ENCODE results near the gene ZNF546. TPM values are rescaled to one million over a fixed set of nuclear protein-coding genes. Genes with fewer than 3 reads are reported as not detected.
"Not testable (repeated sequence)": the region's sequence is repeated elsewhere in the genome, so short reads cannot be mapped to it uniquely, and the experiment has no call there.

The ZNF546 gene
- 10 to 100 TPM; 14.1 to 18.0 TPM for total RNA-seq
- polyA plus RNA-seq (ENCODE audit: insufficient read length in 2 of 2), result 1 to 10 TPM; 6.1 to 9.5 TPM
- long read RNA-seq, donor 1, partial matches to known transcripts, result 0 of 1 reads
- long read RNA-seq, donor 1, other reads (novel, unspliced or antisense), result 0 of 1 reads
- long read RNA-seq, donor 2, partial matches to known transcripts, result 0 of 1 reads
- long read RNA-seq, donor 2, other reads (novel, unspliced or antisense), result 0 of 1 reads
- long read RNA-seq, donor 3, partial matches to known transcripts, result 0 of 1 reads
- long read RNA-seq, donor 3, other reads (novel, unspliced or antisense), result 0 of 1 reads
- long read RNA-seq, donor 4, partial matches to known transcripts, result 0 of 1 reads
- long read RNA-seq, donor 4, other reads (novel, unspliced or antisense), result 0 of 1 reads

DNA sequence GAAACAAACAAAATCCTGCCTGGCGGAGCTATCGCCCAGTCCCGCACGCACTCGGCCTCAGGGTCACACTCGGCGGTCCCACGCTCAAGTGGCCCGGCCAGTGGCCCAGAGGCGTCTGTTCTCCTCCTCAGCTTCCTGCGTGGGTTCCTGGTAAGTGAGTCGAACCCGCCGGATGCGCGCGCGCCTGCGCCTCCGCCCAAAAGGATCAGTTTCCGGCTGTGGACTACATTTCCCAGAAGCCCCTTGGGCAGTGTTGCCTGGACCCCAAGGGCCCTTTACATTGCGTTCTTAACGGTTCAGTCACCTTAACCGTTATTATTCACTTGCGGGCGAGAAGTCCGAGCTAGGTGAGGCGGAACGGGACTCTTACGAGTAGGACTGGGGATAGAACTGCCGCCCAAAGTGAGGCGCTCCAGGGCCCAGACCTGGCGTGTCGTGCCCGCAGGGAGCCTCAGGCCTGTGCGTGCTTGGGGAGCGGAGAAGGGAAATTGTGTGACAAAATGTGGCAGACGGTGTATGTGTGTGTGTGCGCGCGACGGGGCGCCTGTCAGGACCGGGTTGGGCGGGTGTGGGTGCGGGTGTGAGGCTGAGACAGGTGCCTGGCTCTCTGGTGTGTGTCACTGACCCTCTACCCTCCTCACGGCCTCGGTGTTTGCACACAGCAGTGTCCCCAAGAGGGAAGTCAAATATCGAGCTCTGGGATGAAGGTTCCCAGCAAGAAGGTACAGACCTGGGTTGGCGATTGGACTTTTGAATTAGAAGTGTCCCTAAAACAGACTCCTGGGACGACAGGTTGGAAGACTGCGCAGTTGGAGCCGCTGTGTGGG lies at the start of gene ZNF546:
ZNF546 (plus strand) TSS at position 250 of the 827 bp plus-strand sequence. CDS start 1,267 bp downstream, outside the sequence.
- H3K27ac ChIP-seq (ENCODE audit: low read depth, low read length), result peak within 1 kb of the TSS; percentile 86
- no peaks in the 10 kb centered on the region for H3K27me3 ChIP-seq (ENCODE audit: control insufficient read depth, insufficient read depth, low read length)
- H3K4me3 ChIP-seq (ENCODE audit: low read depth, low read length), result peak within 1 kb of the TSS; percentile 79
- peak; percentile 83 to 98 (median 86) for DNase-seq (ENCODE audit: low read depth in 4 of 6, low spot score in 6 of 6)
- 1% methylated on average over 52 of the region's 53 CpGs for WGBS (ENCODE audit: insufficient coverage)
- peaks cover 3% of the 10 kb centered on the region for H3K9me3 ChIP-seq (ENCODE audit: control insufficient read depth, insufficient read depth, low read length)
- H3K4me1 ChIP-seq (ENCODE audit: control insufficient read depth, insufficient read depth, low read length), result peaks cover 3% of the 10 kb centered on the region
- no peaks in the 10 kb centered on the region for H3K36me3 ChIP-seq (ENCODE audit: control insufficient read depth, insufficient read depth, low read length)

DNA sequence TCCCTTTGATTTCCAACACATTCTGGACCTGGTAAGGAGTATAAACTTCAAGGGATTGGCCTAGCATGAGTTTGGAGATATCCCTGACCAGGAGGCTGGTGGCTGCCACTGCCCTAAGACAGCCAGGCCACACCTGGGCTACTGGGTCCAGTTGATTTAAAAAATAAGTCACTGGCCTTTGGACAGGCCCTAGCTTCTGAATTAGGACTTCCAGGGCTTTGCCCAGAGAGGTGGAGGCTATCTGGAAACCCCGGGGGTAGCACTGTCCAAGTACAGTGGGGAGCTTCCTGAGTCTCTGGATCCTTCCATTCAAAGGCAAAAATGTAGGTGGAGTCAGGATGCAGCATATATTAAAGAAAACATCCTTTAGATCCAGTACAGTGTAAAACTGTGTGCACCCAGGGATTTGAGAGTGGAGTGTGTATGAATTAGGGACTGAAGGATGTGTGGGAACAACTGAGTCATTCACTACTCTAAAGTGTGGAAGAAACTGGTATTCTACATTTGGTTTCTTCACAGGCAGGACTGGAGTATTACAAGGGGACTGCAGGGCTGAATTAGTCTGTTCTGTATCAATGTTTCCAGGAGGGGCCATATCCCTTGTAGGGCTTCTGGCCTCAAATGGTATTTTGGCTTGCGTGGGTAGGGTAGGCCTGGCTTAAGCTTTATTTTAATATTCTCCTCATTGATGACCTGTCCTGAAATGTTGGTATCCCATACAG lies 47.7 kb upstream of the ZNF546 start:
- no peaks in the 10 kb centered on the region for H3K4me1 ChIP-seq (ENCODE audit: control insufficient read depth, insufficient read depth, low read length)
- H3K27ac ChIP-seq (ENCODE audit: low read depth, low read length), result no peak overlapping the region
- H3K4me3 ChIP-seq (ENCODE audit: low read depth, low read length), result no peak overlapping the region
- no peak for DNase-seq (ENCODE audit: low read depth in 4 of 6, low spot score in 6 of 6)
- no peaks in the 10 kb centered on the region for H3K27me3 ChIP-seq (ENCODE audit: control insufficient read depth, insufficient read depth, low read length)
- H3K9me3 ChIP-seq (ENCODE audit: control insufficient read depth, insufficient read depth, low read length), result no peaks in the 10 kb centered on the region
- WGBS (ENCODE audit: insufficient coverage), result no CpG with 5 or more reads among the region's 2 CpGs
- H3K36me3 ChIP-seq (ENCODE audit: control insufficient read depth, insufficient read depth, low read length), result no peaks in the 10 kb centered on the region

DNA sequence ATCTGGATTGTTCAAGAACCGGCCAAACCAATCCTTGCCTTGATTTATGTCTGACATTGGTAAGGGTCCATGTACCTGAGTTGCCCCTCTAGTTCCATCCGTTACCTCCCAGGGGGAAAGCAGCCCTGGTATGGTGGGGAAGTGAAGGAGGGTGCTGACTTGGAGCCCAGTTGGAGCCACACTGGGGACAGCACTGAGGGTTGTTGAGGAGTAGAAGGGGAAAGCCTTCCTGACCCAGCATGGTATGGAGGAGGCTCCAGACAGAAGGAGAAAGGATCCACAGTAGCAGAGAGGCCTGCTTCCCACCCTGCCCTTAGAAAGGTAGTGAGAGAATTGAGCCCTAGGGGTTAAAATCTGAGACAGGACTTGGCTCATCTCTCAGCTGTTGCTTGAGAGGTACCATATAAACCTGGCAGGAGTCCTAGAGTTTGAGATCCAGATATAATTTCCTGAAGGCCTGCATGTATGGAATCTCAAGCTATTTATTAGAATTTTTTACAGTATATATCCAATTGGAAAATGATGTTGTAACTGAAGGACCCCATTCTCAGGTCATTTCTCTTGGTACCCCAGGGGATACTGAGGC lies 45.7 kb upstream of the ZNF546 start:
- no peak overlapping the region for H3K27ac ChIP-seq (ENCODE audit: low read depth, low read length)
- H3K36me3 ChIP-seq (ENCODE audit: control insufficient read depth, insufficient read depth, low read length), result no peaks in the 10 kb centered on the region
- 100% methylated on average over 1 of the region's 2 CpGs for WGBS (ENCODE audit: insufficient coverage)
- no peak for DNase-seq (ENCODE audit: low read depth in 4 of 6, low spot score in 6 of 6)
- no peaks in the 10 kb centered on the region for H3K9me3 ChIP-seq (ENCODE audit: control insufficient read depth, insufficient read depth, low read length)
- H3K27me3 ChIP-seq (ENCODE audit: control insufficient read depth, insufficient read depth, low read length), result no peaks in the 10 kb centered on the region
- H3K4me1 ChIP-seq (ENCODE audit: control insufficient read depth, insufficient read depth, low read length), result no peaks in the 10 kb centered on the region
- H3K4me3 ChIP-seq (ENCODE audit: low read depth, low read length), result no peak overlapping the region

DNA sequence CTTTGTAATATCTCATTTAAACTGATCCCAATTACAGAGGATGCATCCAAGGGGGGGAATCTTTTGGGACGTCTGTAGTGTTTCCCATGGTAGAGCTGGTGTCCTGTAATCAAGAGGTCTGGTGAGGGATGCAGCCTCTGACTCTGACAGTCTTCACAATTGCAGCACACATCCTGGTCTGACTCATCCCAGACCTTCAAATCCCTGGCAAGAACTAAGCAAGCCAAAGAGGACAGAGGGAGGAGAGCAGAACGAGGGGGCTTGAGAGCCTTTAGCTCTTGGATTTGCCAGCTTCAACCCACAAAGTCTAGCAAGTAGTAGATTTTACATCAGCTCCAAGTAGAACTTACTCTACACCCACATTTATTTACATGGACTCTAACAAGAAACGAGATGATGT lies 45.2 kb upstream of the ZNF546 start:
- no peaks in the 10 kb centered on the region for H3K27me3 ChIP-seq (ENCODE audit: control insufficient read depth, insufficient read depth, low read length)
- no peaks in the 10 kb centered on the region for H3K9me3 ChIP-seq (ENCODE audit: control insufficient read depth, insufficient read depth, low read length)
- H3K36me3 ChIP-seq (ENCODE audit: control insufficient read depth, insufficient read depth, low read length), result no peaks in the 10 kb centered on the region
- no peak for DNase-seq (ENCODE audit: low read depth in 4 of 6, low spot score in 6 of 6)
- no peak overlapping the region for H3K27ac ChIP-seq (ENCODE audit: low read depth, low read length)
- no CpG with 5 or more reads among the region's 3 CpGs for WGBS (ENCODE audit: insufficient coverage)
- H3K4me3 ChIP-seq (ENCODE audit: low read depth, low read length), result no peak overlapping the region
- H3K4me1 ChIP-seq (ENCODE audit: control insufficient read depth, insufficient read depth, low read length), result no peaks in the 10 kb centered on the region

DNA sequence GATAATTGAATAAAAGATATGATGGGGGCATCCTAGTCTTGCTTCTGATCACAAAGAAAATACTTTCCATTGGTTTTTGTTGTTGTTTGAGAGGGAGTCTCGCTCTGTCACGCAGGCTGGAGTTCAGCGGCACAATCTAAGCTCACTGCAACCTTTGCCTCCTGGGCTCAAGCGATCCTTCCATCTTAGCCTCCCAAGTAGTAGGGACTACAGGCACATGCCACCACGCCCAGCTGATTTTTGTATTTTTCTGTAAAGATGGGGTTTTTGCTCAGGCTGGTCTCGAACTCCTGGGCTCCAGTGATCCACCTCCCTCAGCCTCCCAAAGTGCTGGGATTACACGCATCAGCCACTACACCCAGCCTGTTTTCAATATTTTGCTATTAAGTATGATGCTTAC lies 42.9 kb upstream of the ZNF546 start:
- no peak overlapping the region for H3K27ac ChIP-seq (ENCODE audit: low read depth, low read length)
- no peak for DNase-seq (ENCODE audit: low read depth in 4 of 6, low spot score in 6 of 6)
- no peaks in the 10 kb centered on the region for H3K9me3 ChIP-seq (ENCODE audit: control insufficient read depth, insufficient read depth, low read length)
- no peaks in the 10 kb centered on the region for H3K4me1 ChIP-seq (ENCODE audit: control insufficient read depth, insufficient read depth, low read length)
- no peak overlapping the region for H3K4me3 ChIP-seq (ENCODE audit: low read depth, low read length)
- H3K36me3 ChIP-seq (ENCODE audit: control insufficient read depth, insufficient read depth, low read length), result no peaks in the 10 kb centered on the region
- no peaks in the 10 kb centered on the region for H3K27me3 ChIP-seq (ENCODE audit: control insufficient read depth, insufficient read depth, low read length)
- WGBS (ENCODE audit: insufficient coverage), result 89% methylated on average over 3 of the region's 7 CpGs

DNA sequence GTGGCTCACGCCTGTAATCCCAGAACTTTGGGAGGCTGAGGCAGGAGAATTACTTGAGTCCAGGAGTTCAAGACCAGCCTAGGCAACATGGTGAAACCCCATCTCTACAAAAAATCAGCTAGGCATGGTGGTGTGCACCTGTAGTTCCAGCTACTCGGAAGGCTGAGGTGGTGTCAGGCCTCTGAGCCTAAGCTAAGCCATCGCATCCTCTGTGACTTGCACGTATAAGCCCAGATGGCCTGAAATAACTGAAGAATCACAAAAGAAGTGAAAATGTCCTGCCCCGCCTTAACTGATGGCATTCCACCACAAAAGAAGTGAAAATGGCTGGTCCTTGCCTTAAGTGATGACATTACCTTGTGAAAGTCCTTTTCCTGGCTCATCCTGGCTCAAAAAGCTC lies 39.0 kb upstream of the ZNF546 start:
- H3K4me1 ChIP-seq (ENCODE audit: control insufficient read depth, insufficient read depth, low read length); H3K4me3 ChIP-seq (ENCODE audit: low read depth, low read length); H3K9me3 ChIP-seq (ENCODE audit: control insufficient read depth, insufficient read depth, low read length); H3K36me3 ChIP-seq (ENCODE audit: control insufficient read depth, insufficient read depth, low read length); DNase-seq (ENCODE audit: low read depth in 4 of 6, low spot score in 6 of 6); H3K27me3 ChIP-seq (ENCODE audit: control insufficient read depth, insufficient read depth, low read length); H3K27ac ChIP-seq (ENCODE audit: low read depth, low read length): not testable (repeated sequence)
- WGBS (ENCODE audit: insufficient coverage), result 91% methylated on average over 5 of the region's 5 CpGs

DNA sequence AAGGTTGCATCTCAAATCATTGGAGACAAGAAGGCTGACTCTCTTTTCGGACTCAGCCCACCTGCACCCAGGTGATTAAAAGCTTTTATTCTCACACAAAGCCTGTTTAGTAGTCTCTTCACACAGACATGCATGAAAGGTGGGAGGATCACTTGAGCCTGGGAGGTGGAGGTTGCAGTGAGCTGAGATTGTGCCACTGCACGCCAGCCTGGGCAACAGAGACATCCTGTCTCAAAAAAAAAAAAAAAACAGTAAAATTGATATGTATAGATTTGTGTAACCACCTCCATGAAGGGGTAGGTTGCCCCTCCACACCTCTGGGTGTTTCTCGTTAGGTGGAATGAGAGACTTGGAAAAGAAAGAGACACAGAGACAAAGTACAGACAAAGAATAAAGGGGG lies 37.9 kb upstream of the ZNF546 start:
- H3K36me3 ChIP-seq (ENCODE audit: control insufficient read depth, insufficient read depth, low read length); H3K9me3 ChIP-seq (ENCODE audit: control insufficient read depth, insufficient read depth, low read length); H3K4me3 ChIP-seq (ENCODE audit: low read depth, low read length); DNase-seq (ENCODE audit: low read depth in 4 of 6, low spot score in 6 of 6); H3K4me1 ChIP-seq (ENCODE audit: control insufficient read depth, insufficient read depth, low read length); H3K27me3 ChIP-seq (ENCODE audit: control insufficient read depth, insufficient read depth, low read length); H3K27ac ChIP-seq (ENCODE audit: low read depth, low read length): not testable (repeated sequence)
- WGBS (ENCODE audit: insufficient coverage), result no CpG with 5 or more reads among the region's 3 CpGs

DNA sequence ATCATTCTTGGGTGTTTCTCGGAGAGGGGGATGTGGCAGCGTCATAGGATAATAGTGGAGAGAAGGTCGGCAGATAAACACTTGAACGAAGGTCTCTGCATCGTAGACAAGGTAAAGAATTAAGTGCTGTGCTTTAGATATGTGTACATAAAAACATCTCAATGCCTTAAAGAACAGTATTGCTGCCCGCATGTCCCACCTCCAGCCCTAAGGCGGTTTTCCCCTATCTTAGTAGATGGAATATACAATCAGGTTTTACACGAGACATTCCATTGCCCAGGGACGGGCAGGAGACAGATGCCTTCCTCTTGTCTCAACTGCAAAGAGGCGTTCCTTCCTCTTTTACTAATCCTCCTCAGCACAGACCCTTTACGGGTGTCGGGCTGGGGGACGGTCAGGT lies 37.5 kb upstream of the ZNF546 start:
- not testable (repeated sequence) for H3K4me3 ChIP-seq (ENCODE audit: low read depth, low read length); H3K27ac ChIP-seq (ENCODE audit: low read depth, low read length); H3K27me3 ChIP-seq (ENCODE audit: control insufficient read depth, insufficient read depth, low read length); H3K36me3 ChIP-seq (ENCODE audit: control insufficient read depth, insufficient read depth, low read length); H3K9me3 ChIP-seq (ENCODE audit: control insufficient read depth, insufficient read depth, low read length); DNase-seq (ENCODE audit: low read depth in 4 of 6, low spot score in 6 of 6); H3K4me1 ChIP-seq (ENCODE audit: control insufficient read depth, insufficient read depth, low read length)
- 90% methylated on average over 3 of the region's 13 CpGs for WGBS (ENCODE audit: insufficient coverage)

DNA sequence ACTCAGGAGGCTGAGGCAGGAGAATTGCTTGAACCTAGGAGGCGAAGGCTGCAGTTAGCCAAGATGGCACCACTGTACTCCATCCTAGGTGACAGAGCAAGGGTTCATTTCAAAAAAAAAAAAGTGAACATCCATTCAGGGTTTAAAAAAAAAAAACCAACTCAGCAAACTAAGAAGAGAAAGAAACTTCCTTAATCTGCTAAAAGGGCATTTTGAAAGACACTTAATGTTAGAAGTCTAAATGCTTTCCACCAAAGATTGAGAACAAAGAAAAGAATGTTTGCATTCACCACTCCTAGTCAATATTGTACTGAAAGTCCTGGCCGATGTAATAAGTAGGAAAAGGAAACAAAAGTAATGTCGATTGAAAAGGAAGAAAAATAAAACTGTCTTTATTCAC lies 33.0 kb upstream of the ZNF546 start:
- no peak for DNase-seq (ENCODE audit: low read depth in 4 of 6, low spot score in 6 of 6)
- Histone ChIP-seq H3K4me1 (ENCODE audit: control insufficient read depth, insufficient read depth, low read length) (no peaks in the 10 kb centered on the region), H3K36me3 (ENCODE audit: control insufficient read depth, insufficient read depth, low read length) (no peaks in the 10 kb centered on the region), H3K27me3 (ENCODE audit: control insufficient read depth, insufficient read depth, low read length) (no peaks in the 10 kb centered on the region), H3K27ac (ENCODE audit: low read depth, low read length) (no peak overlapping the region), H3K9me3 (ENCODE audit: control insufficient read depth, insufficient read depth, low read length) (no peaks in the 10 kb centered on the region), H3K4me3 (ENCODE audit: low read depth, low read length) (no peak overlapping the region)
- 80% methylated on average over 1 of the region's 3 CpGs for WGBS (ENCODE audit: insufficient coverage)

Data from spinal cord (tissue), 10 donors.